ENCODE data around the gene FAM199X. TPM values are rescaled to one million over a fixed set of nuclear protein-coding genes. Genes with fewer than 3 reads are reported as not detected.

Gene FAM199X
- total and polyA plus RNA-seq, 2 of the 8 experiments (the other 6 are each of a cell fraction or from before 2014, with no cell fraction given): 3.1 to 14.9 TPM

- TF ChIP-seq CHD7 (IDR thresholded peaks at IDR 0.05; ENCODE audit: insufficient replicate concordance, low read length): no peak
- TF ChIP-seq ATF3 (IDR thresholded peaks at IDR 0.05; ENCODE audit: insufficient read depth, low read depth, low read length): peak; percentile 46; the same call in 1 of the 2 replicates
- TF ChIP-seq MAFK (IDR thresholded peaks at IDR 0.05; ENCODE audit: low read depth, low read length): no peak
- TF ChIP-seq KDM5A (IDR thresholded peaks at IDR 0.05; ENCODE audit: low read length): peak; percentile 88
- TF ChIP-seq CTCF (IDR thresholded peaks at IDR 0.05; ENCODE audit: control extremely low read depth in 1 of 3, insufficient read depth in 1 of 3, low read depth in 1 of 3, low read length in 3 of 3): no peak
- peak; percentile 99 for TF ChIP-seq YY1 (IDR thresholded peaks at IDR 0.05; ENCODE audit: low read depth, low read length)
These were observed 9.4 kb upstream of the FAM199X start, which contains the start of gene SLC25A53 (continued) for GRCh38 chrX:104156630-104157529.

All from H1 (cell line).